Measurements from ENCODE around the gene ASTN2.

ASTN2 gene

GRCh38 chr9:116674210-116674980 lies 740.5 kb downstream of the ASTN2 start:
- Mint-ChIP-seq H3K9me3 (peaks cover 14% of the 10 kb centered on the region), H3K27ac (no peak overlapping the region), H3K4me3 (no peak overlapping the region), H3K27me3 (no peaks in the 10 kb centered on the region), H3K4me1 (no peaks in the 10 kb centered on the region), H3K36me3 (peaks cover 13% of the 10 kb centered on the region)
- DNase-seq (ENCODE audit: low spot score in 2 of 2) (no peak), ATAC-seq (ENCODE audit: low read depth) (no peak)

- no peak overlapping the region for H3K27ac Mint-ChIP-seq
These were observed 741.5 kb downstream of the ASTN2 start for GRCh38 chr9:116673375-116673774.

GRCh38 chr9:116671605-116672004 lies 743.3 kb downstream of the ASTN2 start:
- Mint-ChIP-seq H3K9me3 (peaks cover 14% of the 10 kb centered on the region), H3K4me1 (no peaks in the 10 kb centered on the region), H3K36me3 (peaks cover 13% of the 10 kb centered on the region), H3K27me3 (no peaks in the 10 kb centered on the region), H3K27ac (no peak overlapping the region), H3K4me3 (no peak overlapping the region)
- DNase-seq (ENCODE audit: low spot score in 2 of 2) (no peak), ATAC-seq (ENCODE audit: low read depth) (no peak)

More at GRCh38 chr9:116673375-116673774, 741.5 kb downstream of the ASTN2 start:
- H3K36me3 Mint-ChIP-seq = peaks cover 13% of the 10 kb centered on the region
- DNase-seq (ENCODE audit: low spot score in 2 of 2) (no peak), ATAC-seq (ENCODE audit: low read depth) (no peak)
- no peaks in the 10 kb centered on the region for H3K27me3 Mint-ChIP-seq
- H3K9me3 Mint-ChIP-seq = peaks cover 14% of the 10 kb centered on the region
- H3K4me1 Mint-ChIP-seq = no peaks in the 10 kb centered on the region
- no peak overlapping the region for H3K4me3 Mint-ChIP-seq

- Mint-ChIP-seq H3K36me3 (peaks cover 11% of the 10 kb centered on the region), H3K27ac (no peak overlapping the region), H3K4me3 (no peak overlapping the region), H3K27me3 (no peaks in the 10 kb centered on the region), H3K9me3 (peaks cover 9% of the 10 kb centered on the region), H3K4me1 (no peaks in the 10 kb centered on the region)
- ATAC-seq (ENCODE audit: low read depth) = no peak
- DNase-seq (ENCODE audit: low spot score in 2 of 2) = no peak
These were observed 745.7 kb downstream of the ASTN2 start for GRCh38 chr9:116668970-116669695.

GRCh38 chr9:116663581-116663980 lies 751.3 kb downstream of the ASTN2 start:
- Mint-ChIP-seq H3K4me1 (no peaks in the 10 kb centered on the region), H3K4me3 (no peak overlapping the region), H3K27me3 (no peaks in the 10 kb centered on the region), H3K36me3 (no peaks in the 10 kb centered on the region), H3K27ac (no peak overlapping the region), H3K9me3 (no peaks in the 10 kb centered on the region)
- ATAC-seq (ENCODE audit: low read depth) (no peak), DNase-seq (ENCODE audit: low spot score in 2 of 2) (no peak)

GRCh38 chr9:116662646-116663310 lies 752.1 kb downstream of the ASTN2 start:
- H3K27me3 Mint-ChIP-seq = no peaks in the 10 kb centered on the region
- H3K27ac Mint-ChIP-seq = no peak overlapping the region
- DNase-seq (ENCODE audit: low spot score in 2 of 2) (no peak), ATAC-seq (ENCODE audit: low read depth) (no peak)
- H3K36me3 Mint-ChIP-seq = no peaks in the 10 kb centered on the region
- no peaks in the 10 kb centered on the region for H3K4me1 Mint-ChIP-seq
- H3K4me3 Mint-ChIP-seq = no peak overlapping the region
- no peaks in the 10 kb centered on the region for H3K9me3 Mint-ChIP-seq

- no peaks in the 10 kb centered on the region for H3K4me1 Mint-ChIP-seq
- no peaks in the 10 kb centered on the region for H3K9me3 Mint-ChIP-seq
- no peak overlapping the region for H3K4me3 Mint-ChIP-seq
- H3K27ac Mint-ChIP-seq = no peak overlapping the region
- peak; percentile 12 to 23 for DNase-seq (ENCODE audit: low spot score in 2 of 2)
- no peaks in the 10 kb centered on the region for H3K36me3 Mint-ChIP-seq
- ATAC-seq (ENCODE audit: low read depth) = peak; percentile 22
- H3K27me3 Mint-ChIP-seq = no peaks in the 10 kb centered on the region
These were observed 753.6 kb downstream of the ASTN2 start for GRCh38 chr9:116661037-116661954.

- no peak for ATAC-seq (ENCODE audit: low read depth)
- Mint-ChIP-seq H3K27me3 (no peaks in the 10 kb centered on the region), H3K9me3 (no peaks in the 10 kb centered on the region), H3K4me1 (no peaks in the 10 kb centered on the region), H3K4me3 (no peak overlapping the region), H3K36me3 (no peaks in the 10 kb centered on the region), H3K27ac (no peak overlapping the region)
- no peak for DNase-seq (ENCODE audit: low spot score in 2 of 2)
These were observed 756.6 kb downstream of the ASTN2 start for GRCh38 chr9:116658265-116658664.

GRCh38 chr9:116656977-116657376 lies 757.9 kb downstream of the ASTN2 start:
- H3K9me3 Mint-ChIP-seq = no peaks in the 10 kb centered on the region
- no peak overlapping the region for H3K4me3 Mint-ChIP-seq
- H3K27ac Mint-ChIP-seq = no peak overlapping the region
- ATAC-seq (ENCODE audit: low read depth) = no peak
- DNase-seq (ENCODE audit: low spot score in 2 of 2) = no peak
- no peaks in the 10 kb centered on the region for H3K27me3 Mint-ChIP-seq
- H3K36me3 Mint-ChIP-seq = no peaks in the 10 kb centered on the region
- no peaks in the 10 kb centered on the region for H3K4me1 Mint-ChIP-seq

GRCh38 chr9:116656501-116656971 lies 758.3 kb downstream of the ASTN2 start:
- Mint-ChIP-seq H3K27ac (no peak overlapping the region), H3K4me3 (no peak overlapping the region), H3K27me3 (no peaks in the 10 kb centered on the region), H3K9me3 (no peaks in the 10 kb centered on the region), H3K36me3 (no peaks in the 10 kb centered on the region), H3K4me1 (no peaks in the 10 kb centered on the region)
- DNase-seq (ENCODE audit: low spot score in 2 of 2) = no peak
- no peak for ATAC-seq (ENCODE audit: low read depth)

- Mint-ChIP-seq H3K27ac (no peak overlapping the region), H3K36me3 (peaks cover 5% of the 10 kb centered on the region), H3K4me1 (no peaks in the 10 kb centered on the region), H3K27me3 (no peaks in the 10 kb centered on the region), H3K9me3 (no peaks in the 10 kb centered on the region), H3K4me3 (no peak overlapping the region)
- ATAC-seq (ENCODE audit: low read depth) = no peak
- no peak for DNase-seq (ENCODE audit: low spot score in 2 of 2)
These were observed 760.9 kb downstream of the ASTN2 start for GRCh38 chr9:116654059-116654355.

GRCh38 chr9:116653348-116654058 lies 761.4 kb downstream of the ASTN2 start:
- H3K27me3 Mint-ChIP-seq = no peaks in the 10 kb centered on the region
- ATAC-seq (ENCODE audit: low read depth) = no peak
- H3K9me3 Mint-ChIP-seq = no peaks in the 10 kb centered on the region
- no peak for DNase-seq (ENCODE audit: low spot score in 2 of 2)
- H3K27ac Mint-ChIP-seq = no peak overlapping the region
- H3K4me1 Mint-ChIP-seq = no peaks in the 10 kb centered on the region
- peaks cover 5% of the 10 kb centered on the region for H3K36me3 Mint-ChIP-seq
- no peak overlapping the region for H3K4me3 Mint-ChIP-seq

GRCh38 chr9:116647515-116647809 lies 767.4 kb downstream of the ASTN2 start:
- Mint-ChIP-seq H3K27ac (no peak overlapping the region), H3K36me3 (peaks cover 11% of the 10 kb centered on the region), H3K27me3 (no peaks in the 10 kb centered on the region), H3K4me3 (no peak overlapping the region), H3K9me3 (no peaks in the 10 kb centered on the region), H3K4me1 (no peaks in the 10 kb centered on the region)
- DNase-seq (ENCODE audit: low spot score in 2 of 2) (no peak), ATAC-seq (ENCODE audit: low read depth) (no peak)

Data from memory B cell (primary cell).